Liver (tissue), 3 donors: ENCODE data around the gene CXCR6.

Experiments
- CTCF ChIP-seq: fragments of 150-350 bp; IDR thresholded peaks from 2 replicates; pipeline ENCODE4 v1.5.1; 2017; ENCODE audit warnings: improper control_type of control experiment, low read depth, low read length; ENCODE audit not compliant: missing input control
- GABPA ChIP-seq, 2 donors: IDR thresholded peaks in 1 of 2; conservative IDR thresholded peaks in 1 of 2; 2 replicates each; pipeline ENCODE4 v1.6.1; 2016; ENCODE audit warnings: antibody characterized with exemption in 2 of 2, mild to moderate bottlenecking in 1 of 2, moderate library complexity in 1 of 2
- JUND ChIP-seq, 2 donors: IDR thresholded peaks; 2 replicates each; pipeline ENCODE4 v1.6.1; 2016; ENCODE audit warnings: antibody characterized with exemption in 2 of 2
- NR2F2 ChIP-seq: IDR thresholded peaks from 2 replicates; pipeline ENCODE4 v1.6.1; 2016; ENCODE audit warnings: antibody characterized with exemption
- RXRA ChIP-seq, 2 donors: IDR thresholded peaks; 2 replicates each; pipeline ENCODE4 v1.6.1; 2017 to 2018; ENCODE audit warnings: antibody characterized with exemption in 2 of 2, mild to moderate bottlenecking in 1 of 2
- SP1 ChIP-seq: IDR thresholded peaks from 2 replicates; pipeline ENCODE4 v1.6.1; 2018; ENCODE audit warnings: antibody characterized with exemption, mild to moderate bottlenecking
- TAF1 ChIP-seq: conservative IDR thresholded peaks from 2 replicates; pipeline ENCODE4 v1.6.1; 2016; ENCODE audit warnings: antibody characterized with exemption, mild to moderate bottlenecking
- YY1 ChIP-seq: IDR thresholded peaks from 2 replicates; pipeline ENCODE4 v1.6.1; 2016; ENCODE audit warnings: antibody characterized with exemption, mild to moderate bottlenecking
- TF ChIP-seq, protein P1 (sequence below): IDR thresholded peaks from 2 replicates; pipeline ENCODE4 v1.6.1; 2016; ENCODE audit warnings: antibody characterized with exemption
- TF ChIP-seq, protein P2 (sequence below): IDR thresholded peaks from 2 replicates; pipeline ENCODE4 v1.6.1; 2016; ENCODE audit warnings: antibody characterized with exemption
- TF ChIP-seq, protein P3 (sequence below): IDR thresholded peaks from 2 replicates; pipeline ENCODE4 v1.6.1; 2016; ENCODE audit warnings: antibody characterized with exemption, mild to moderate bottlenecking
- TF ChIP-seq, protein P4 (sequence below): IDR thresholded peaks from 2 replicates; pipeline ENCODE4 v1.6.1; 2016; ENCODE audit warnings: antibody characterized with exemption
- donor health status: healthy.
- donor health status: healthy.

- TF ChIP-seq RXRA (IDR thresholded peaks at IDR 0.05): no peak
- TF ChIP-seq TAF1: no peak
- TF ChIP-seq, protein P1, sequence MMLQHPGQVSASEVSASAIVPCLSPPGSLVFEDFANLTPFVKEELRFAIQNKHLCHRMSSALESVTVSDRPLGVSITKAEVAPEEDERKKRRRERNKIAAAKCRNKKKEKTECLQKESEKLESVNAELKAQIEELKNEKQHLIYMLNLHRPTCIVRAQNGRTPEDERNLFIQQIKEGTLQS: no peak
- no peak for TF ChIP-seq CTCF
- TF ChIP-seq JUND (IDR thresholded peaks at IDR 0.05): no peak
- TF ChIP-seq, protein P2, sequence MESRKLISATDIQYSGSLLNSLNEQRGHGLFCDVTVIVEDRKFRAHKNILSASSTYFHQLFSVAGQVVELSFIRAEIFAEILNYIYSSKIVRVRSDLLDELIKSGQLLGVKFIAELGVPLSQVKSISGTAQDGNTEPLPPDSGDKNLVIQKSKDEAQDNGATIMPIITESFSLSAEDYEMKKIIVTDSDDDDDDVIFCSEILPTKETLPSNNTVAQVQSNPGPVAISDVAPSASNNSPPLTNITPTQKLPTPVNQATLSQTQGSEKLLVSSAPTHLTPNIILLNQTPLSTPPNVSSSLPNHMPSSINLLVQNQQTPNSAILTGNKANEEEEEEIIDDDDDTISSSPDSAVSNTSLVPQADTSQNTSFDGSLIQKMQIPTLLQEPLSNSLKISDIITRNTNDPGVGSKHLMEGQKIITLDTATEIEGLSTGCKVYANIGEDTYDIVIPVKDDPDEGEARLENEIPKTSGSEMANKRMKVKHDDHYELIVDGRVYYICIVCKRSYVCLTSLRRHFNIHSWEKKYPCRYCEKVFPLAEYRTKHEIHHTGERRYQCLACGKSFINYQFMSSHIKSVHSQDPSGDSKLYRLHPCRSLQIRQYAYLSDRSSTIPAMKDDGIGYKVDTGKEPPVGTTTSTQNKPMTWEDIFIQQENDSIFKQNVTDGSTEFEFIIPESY: no peak
- TF ChIP-seq, protein P3, sequence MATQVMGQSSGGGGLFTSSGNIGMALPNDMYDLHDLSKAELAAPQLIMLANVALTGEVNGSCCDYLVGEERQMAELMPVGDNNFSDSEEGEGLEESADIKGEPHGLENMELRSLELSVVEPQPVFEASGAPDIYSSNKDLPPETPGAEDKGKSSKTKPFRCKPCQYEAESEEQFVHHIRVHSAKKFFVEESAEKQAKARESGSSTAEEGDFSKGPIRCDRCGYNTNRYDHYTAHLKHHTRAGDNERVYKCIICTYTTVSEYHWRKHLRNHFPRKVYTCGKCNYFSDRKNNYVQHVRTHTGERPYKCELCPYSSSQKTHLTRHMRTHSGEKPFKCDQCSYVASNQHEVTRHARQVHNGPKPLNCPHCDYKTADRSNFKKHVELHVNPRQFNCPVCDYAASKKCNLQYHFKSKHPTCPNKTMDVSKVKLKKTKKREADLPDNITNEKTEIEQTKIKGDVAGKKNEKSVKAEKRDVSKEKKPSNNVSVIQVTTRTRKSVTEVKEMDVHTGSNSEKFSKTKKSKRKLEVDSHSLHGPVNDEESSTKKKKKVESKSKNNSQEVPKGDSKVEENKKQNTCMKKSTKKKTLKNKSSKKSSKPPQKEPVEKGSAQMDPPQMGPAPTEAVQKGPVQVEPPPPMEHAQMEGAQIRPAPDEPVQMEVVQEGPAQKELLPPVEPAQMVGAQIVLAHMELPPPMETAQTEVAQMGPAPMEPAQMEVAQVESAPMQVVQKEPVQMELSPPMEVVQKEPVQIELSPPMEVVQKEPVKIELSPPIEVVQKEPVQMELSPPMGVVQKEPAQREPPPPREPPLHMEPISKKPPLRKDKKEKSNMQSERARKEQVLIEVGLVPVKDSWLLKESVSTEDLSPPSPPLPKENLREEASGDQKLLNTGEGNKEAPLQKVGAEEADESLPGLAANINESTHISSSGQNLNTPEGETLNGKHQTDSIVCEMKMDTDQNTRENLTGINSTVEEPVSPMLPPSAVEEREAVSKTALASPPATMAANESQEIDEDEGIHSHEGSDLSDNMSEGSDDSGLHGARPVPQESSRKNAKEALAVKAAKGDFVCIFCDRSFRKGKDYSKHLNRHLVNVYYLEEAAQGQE: no peak
- no peak for TF ChIP-seq SP1
- no peak for TF ChIP-seq GABPA (IDR thresholded peaks at IDR 0.05 in 1 of 2, conservative IDR thresholded peaks at IDR 0.05 in 1 of 2)
- TF ChIP-seq YY1: no peak
- TF ChIP-seq, protein P4, sequence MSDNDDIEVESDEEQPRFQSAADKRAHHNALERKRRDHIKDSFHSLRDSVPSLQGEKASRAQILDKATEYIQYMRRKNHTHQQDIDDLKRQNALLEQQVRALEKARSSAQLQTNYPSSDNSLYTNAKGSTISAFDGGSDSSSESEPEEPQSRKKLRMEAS: no peak
- no peak for TF ChIP-seq NR2F2
Measured at GRCh38 chr3:45992821-45993221, 49.6 kb downstream of the CXCR6 start.
